OCI-LY1 (cell line): ENCODE results near the gene DICER1.

Experiments used
- CTCF ChIP-seq: fragments of 200-600 bp; sonication (generic), shearing (Covaris generic); IDR thresholded peaks from 2 replicates; pipeline ENCODE4 v1.5.1; 2017; ENCODE audit warnings: mild to moderate bottlenecking, antibody characterized with exemption, low read length, moderate library complexity, mixed read lengths
- EZH2 ChIP-seq: fragments of 200-600 bp; sonication (generic), shearing (Covaris generic); IDR thresholded peaks from 2 replicates; pipeline ENCODE4 v1.8.0; 2017; ENCODE audit warnings: borderline replicate concordance, mixed run types, mild to moderate bottlenecking, antibody characterized with exemption, low read length, moderate library complexity, mixed read lengths

DNA sequence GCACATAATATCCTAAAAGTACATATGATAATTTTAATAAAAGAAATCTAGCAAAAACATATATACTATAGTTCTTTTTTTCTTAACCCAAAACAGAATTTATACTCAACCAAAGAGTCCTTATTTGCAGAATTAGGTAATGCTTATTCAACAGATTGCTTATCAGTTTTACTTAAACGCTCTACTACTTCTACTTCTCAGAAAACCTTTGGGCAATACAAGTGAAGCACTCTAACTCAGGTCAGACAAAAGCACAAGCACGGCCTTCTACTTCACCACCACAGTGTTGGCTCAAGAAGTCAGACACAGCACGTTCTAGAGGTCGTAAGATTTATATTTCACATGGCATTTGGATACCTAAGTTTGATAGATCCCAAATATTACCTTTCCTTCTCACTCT is 29.2 kb downstream of the DICER1 start:
- TF ChIP-seq CTCF (no peak), EZH2 (no peak)
